HG03060 (cell line): ENCODE results near the gene GGA2.
"Not testable (repeated sequence)": the region's sequence is repeated elsewhere in the genome, so short reads cannot be mapped to it uniquely, and the experiment has no call there.

ENCODE experiments used
- ATAC-seq: cut with Tn5 transposase; IDR thresholded peaks from one replicate; pipeline ENCODE4 v1.9.1; 2021; ENCODE audit warnings: low read depth, moderate number of reproducible peaks; ENCODE audit not compliant: unreplicated experiment

The GGA2 gene

DNA sequence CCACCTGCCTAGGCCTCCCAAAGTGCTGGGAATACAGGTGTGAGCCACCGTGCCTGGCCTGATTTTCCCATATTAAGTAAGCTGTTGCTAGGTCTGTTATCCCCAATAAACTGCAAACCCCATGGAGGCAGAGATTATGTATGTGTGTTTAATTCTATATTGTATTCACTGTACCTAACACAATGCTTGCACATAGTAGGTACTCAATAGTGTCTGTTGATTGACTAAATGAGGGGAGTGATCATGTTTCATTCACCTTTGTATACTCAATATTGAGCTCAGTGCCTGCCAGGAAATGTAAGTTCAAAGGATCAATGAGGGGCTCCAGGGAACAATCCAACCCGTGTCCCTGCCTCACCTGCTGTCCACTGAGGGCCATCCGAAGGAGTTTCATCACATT is 14.6 kb upstream of the GGA2 start:
- no peak for ATAC-seq

DNA sequence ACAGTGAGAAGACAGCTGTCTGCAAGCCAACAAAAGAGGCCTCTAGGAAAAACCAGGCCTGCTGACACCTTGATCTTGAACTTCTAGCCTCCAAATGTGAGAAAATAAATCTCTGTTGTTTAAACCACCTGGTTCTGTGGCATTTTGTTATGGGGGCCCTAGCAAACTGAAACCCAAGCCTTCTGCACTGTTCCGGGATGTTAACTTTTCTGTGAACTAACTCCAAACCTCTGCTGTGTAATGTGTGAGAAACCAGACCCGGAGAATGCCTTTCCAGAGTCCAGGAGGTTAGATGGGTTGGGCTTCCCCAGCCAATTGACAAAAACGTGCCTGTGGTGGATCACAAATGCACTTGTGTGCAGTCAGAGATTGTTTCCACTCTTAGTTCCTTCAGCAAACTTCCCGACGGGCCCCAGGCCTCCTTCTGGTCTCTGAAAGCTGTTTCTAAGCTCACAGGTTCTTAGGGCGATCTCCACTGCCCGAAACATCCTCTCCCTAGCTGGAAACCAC is 13.6 kb upstream of the GGA2 start:
- ATAC-seq: no peak

GRCh38 chr16:23523321-23523720 is 13.0 kb upstream of the GGA2 start:
- ATAC-seq: no peak

- ATAC-seq: no peak
Measured at GRCh38 chr16:23521965-23522364, 11.7 kb upstream of the GGA2 start.

DNA sequence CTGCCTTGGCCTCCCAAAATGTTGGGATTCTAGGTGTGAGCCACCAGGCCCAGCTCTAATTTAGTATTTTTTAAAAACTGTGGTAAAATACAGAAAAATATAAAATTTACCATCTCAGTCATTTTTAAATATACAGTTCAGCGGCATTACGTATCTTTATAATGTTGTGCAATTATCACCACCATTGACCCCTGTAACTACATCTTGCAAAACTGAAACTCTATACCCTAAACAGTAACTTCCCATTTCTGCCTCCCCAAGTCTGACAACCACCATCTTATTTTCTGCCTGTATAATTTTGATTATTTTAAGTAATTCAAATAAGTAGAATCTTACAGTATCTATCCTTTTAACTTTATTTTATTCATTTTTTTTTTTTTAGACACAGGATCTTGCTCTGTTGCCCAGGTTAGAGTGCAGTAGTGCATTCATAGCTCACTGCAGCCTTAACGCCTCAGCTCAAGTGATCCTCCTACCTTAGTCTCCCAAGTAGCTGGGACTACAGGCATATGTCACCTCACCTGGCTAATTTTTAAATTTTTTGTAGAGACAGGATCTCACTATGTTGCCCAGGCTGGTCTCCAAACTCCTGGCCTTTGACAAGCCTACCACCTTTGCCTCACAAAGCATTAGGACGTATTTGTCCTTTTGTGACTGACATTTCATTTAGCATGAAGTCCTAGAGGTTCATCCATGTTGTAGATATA is 10.9 kb upstream of the GGA2 start:
- no peak for ATAC-seq

DNA sequence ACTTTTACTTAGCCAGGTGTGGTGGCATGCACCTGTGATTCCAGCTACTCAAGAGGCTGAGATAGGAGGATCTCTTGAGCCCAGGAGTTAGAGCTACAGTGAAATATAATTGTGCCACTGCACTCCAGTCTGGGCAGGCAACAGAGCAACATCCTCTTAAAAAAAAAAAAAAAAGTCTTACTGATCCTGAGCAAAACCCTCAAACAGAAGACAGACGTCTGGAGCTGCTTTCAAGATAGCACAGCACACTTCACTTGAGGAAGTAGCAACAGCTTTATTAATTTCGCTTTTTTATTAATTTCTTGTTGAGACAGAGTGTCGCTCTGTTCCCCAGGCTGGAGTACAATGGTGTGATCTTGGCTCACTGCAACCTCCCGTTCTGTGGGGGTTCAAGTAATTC is 10.2 kb upstream of the GGA2 start:
- ATAC-seq: no peak

DNA sequence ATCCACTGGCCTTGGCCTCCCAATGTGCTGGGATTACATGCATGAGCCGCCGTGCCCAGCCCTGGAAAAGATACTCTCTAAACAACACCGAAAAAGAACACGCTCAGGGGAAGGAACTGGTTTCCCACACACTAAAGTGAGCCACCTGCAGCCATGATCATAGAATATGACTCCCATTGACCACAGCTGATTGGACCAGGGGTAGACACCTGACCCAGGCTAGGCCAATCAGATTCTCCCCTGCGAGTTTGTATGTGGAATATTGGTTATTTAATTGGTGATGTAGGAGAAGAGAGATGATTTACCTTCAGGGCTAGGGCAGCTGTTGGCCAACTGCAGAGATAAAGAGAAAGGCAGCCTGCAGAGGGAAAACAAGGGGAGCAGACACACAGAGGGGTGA is 9.0 kb upstream of the GGA2 start:
- no peak for ATAC-seq

GRCh38 chr16:23518435-23518891 is 8.2 kb upstream of the GGA2 start:
- ATAC-seq: no peak

DNA sequence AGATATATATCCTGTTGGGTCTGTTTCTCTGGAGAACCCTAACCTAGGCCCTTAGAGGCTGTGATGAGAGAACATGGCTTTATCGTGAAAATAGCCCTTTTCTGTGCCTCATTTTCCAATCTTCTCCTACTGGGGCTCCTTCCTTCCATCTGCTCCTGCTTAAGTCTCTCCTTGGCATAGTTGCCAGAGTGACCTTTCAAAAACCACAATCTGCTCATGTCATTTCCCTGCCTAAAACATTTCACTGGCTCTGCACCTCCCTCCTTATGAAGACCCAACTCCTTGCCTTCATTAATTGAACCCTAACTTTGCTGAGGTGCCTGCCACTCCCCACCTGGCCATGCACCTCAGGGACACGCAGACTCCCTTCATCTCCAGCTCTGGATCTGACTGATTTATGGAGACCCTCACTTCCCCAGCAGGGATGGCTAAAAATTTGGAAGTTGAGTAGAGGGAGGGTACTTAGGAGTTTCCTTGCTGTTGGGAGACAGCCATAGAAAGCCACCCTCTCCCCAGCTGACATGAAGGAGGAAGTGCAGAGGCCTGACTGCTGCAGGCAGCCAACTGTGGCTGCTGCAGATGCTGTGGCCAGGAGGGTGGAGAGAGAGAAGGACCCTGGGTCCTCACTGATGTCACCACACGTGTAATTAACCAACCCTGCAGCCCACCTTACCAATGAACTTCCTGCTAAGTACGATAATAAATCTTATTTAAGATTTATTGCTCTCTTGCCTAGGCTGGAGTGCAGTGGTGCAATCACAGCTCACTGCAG is 6.3 kb upstream of the GGA2 start:
- ATAC-seq: no peak

- no peak for ATAC-seq
Measured at GRCh38 chr16:23515881-23516280, 5.6 kb upstream of the GGA2 start.

- ATAC-seq: no peak
Measured at GRCh38 chr16:23514381-23515152, 4.3 kb upstream of the GGA2 start.

- no peak for ATAC-seq
Measured at GRCh38 chr16:23512168-23512695, 1.9 kb upstream of the GGA2 start.

GRCh38 chr16:23511731-23512130 is 1.4 kb upstream of the GGA2 start:
- ATAC-seq: no peak

GRCh38 chr16:23510915-23511270 is 599 bp upstream of the GGA2 start:
- not testable (repeated sequence) for ATAC-seq

- no peak for ATAC-seq
Measured at GRCh38 chr16:23509782-23510163, 521 bp downstream of the GGA2 start.

DNA sequence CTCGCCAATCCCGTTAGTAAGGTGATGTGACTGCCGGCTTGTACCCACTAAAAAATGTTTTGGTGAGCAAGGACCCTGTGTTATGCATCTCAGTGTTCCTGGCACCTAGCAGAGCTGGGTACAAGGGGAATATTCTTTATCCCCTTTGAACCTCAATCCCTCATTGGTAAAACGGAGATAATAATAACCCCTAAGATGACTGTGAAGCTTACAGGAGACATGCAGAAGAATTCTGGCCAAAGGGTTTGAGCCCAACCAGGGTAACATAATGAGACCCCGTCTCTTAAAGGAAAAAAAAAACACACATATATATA is 896 bp downstream of the GGA2 start:
- ATAC-seq: no peak

DNA sequence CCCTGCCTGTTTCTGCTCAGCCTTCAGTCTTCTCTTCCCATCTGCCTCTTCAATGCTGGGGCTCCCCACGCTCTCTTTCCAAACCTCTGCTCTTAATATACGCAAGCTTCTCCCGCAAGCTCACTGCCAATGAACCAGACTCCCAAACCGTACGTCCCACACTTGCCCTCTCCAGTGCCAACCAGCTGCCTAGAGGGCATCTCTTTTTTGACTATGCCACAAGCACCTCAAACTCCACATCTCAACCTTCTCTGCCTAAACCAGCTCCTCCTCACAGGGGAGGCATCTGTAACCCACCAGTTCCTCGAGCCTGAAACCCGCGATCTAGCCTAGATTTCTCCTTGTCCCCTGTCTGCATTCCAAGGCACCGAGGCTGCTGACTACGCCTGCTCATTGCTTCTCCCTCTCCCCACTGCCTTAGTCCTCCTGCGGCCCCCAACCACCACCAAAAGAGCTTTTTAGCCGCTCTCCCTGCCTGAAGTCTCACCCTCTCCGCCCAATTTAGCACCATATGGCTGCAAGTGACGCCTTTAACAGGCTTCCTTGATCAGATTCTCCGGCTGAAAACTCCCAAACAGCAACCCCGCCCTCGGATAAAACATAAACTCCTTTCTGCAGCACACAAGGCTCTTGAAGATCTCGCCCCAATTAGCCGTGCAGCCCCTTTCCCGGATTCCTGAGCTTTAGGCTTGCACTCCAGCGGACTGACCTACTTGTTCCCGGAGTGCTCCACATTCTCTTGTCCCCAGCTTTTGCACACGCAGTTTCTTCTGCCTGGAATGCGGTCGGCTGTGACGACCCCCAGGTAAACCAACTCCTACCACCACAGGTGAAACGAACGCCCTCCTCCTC is 1.5 kb downstream of the GGA2 start:
- ATAC-seq: no peak

- ATAC-seq: no peak
Measured at GRCh38 chr16:23506606-23506994, 3.7 kb downstream of the GGA2 start.

GRCh38 chr16:23505671-23506605 is 4.4 kb downstream of the GGA2 start:
- no peak for ATAC-seq
